ENCODE results near the gene BSND. TPM values are rescaled to one million over a fixed set of nuclear protein-coding genes. Genes with fewer than 3 reads are reported as not detected.

Gene BSND
- total and polyA plus RNA-seq, 9 donors: 0.10 to 0.46 (median 0.10) TPM; not detected in 6

GRCh38 chr1:54951810-54952226 lies 46.9 kb upstream of the BSND start:
- Histone ChIP-seq H3K4me3 (no peak overlapping the region), H3K9me3 (no peaks in the 10 kb centered on the region), H3K4me1 (ENCODE audit: insufficient read depth) (peaks cover 3% of the 10 kb centered on the region), H3K27ac (no peak overlapping the region), H3K36me3 (no peaks in the 10 kb centered on the region), H3K27me3 (no peaks in the 10 kb centered on the region)
- TF ChIP-seq, protein P1, sequence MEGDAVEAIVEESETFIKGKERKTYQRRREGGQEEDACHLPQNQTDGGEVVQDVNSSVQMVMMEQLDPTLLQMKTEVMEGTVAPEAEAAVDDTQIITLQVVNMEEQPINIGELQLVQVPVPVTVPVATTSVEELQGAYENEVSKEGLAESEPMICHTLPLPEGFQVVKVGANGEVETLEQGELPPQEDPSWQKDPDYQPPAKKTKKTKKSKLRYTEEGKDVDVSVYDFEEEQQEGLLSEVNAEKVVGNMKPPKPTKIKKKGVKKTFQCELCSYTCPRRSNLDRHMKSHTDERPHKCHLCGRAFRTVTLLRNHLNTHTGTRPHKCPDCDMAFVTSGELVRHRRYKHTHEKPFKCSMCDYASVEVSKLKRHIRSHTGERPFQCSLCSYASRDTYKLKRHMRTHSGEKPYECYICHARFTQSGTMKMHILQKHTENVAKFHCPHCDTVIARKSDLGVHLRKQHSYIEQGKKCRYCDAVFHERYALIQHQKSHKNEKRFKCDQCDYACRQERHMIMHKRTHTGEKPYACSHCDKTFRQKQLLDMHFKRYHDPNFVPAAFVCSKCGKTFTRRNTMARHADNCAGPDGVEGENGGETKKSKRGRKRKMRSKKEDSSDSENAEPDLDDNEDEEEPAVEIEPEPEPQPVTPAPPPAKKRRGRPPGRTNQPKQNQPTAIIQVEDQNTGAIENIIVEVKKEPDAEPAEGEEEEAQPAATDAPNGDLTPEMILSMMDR (IDR thresholded peaks at IDR 0.05): no peak
- TF ChIP-seq EP300 (IDR thresholded peaks at IDR 0.05): no peak
- TF ChIP-seq POLR2A (IDR thresholded peaks at IDR 0.05): no peak
- intact Hi-C loops (cut with DNase I): loop anchor here in 1 of 4 donors (5.0 kb wide), 1 partner anchor 45 kb away; the partner anchor contains the start of gene BSND
- DNase-seq: no peak
- 80 to 82% (median 81%) methylated on average over 4 of the region's 4 CpGs for WGBS, 3 donors

- H3K4me1 ChIP-seq (ENCODE audit: insufficient read depth): peaks cover 3% of the 10 kb centered on the region
- no peak for DNase-seq
- no peaks in the 10 kb centered on the region for H3K27me3 ChIP-seq
- no peaks in the 10 kb centered on the region for H3K9me3 ChIP-seq
- no peak overlapping the region for H3K4me3 ChIP-seq
- intact Hi-C loops (cut with DNase I): loop anchor here in 1 of 4 donors (5.0 kb wide), 1 partner anchor 44 kb away; the partner anchor contains the start of gene BSND
- TF ChIP-seq POLR2A (IDR thresholded peaks at IDR 0.05) (no peak), EP300 (IDR thresholded peaks at IDR 0.05) (no peak)
- TF ChIP-seq, protein P1 (IDR thresholded peaks at IDR 0.05): no peak
- H3K27ac ChIP-seq: no peak overlapping the region
- WGBS, 3 donors: 75 to 81% (median 78%) methylated on average over 4 of the region's 4 CpGs
- no peaks in the 10 kb centered on the region for H3K36me3 ChIP-seq
Observed at GRCh38 chr1:54952950-54953718, 45.6 kb upstream of the BSND start.

DNA sequence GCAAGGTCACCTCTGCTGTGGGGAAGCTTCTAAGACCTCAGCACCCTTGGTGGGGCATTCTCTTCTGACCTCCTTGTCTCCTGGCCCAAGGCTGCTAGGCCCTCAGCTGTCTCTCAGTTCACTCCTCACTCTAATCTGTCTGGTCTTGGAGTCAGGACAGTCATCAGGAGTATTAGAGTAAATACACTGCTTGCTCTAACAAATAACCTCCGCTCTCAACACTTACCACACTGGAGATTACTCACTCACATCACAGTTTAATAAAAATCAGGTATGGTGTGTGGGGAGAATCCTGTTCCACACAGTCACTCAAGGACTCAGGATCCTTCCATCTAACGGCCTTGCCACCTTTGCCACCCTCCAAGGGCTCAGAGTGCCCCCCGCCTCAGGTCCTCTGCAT lies 44.9 kb upstream of the BSND start:
- intact Hi-C loops (cut with DNase I): loop anchor here in 1 of 4 donors (5.0 kb wide), 1 partner anchor 43 kb away; the partner anchor contains the start of gene BSND
- Histone ChIP-seq H3K4me1 (ENCODE audit: insufficient read depth) (peaks cover 3% of the 10 kb centered on the region), H3K36me3 (no peaks in the 10 kb centered on the region), H3K4me3 (no peak overlapping the region), H3K27me3 (no peaks in the 10 kb centered on the region), H3K27ac (no peak overlapping the region), H3K9me3 (no peaks in the 10 kb centered on the region)
- TF ChIP-seq, protein P1 (IDR thresholded peaks at IDR 0.05): no peak
- no peak for TF ChIP-seq POLR2A (IDR thresholded peaks at IDR 0.05)
- TF ChIP-seq EP300 (IDR thresholded peaks at IDR 0.05): no peak
- DNase-seq: no peak
- whole genome bisulfite sequencing, 3 donors: 74 to 91% (median 90%) methylated on average over 3 of the region's 3 CpGs

- WGBS, 3 donors: 50 to 68% (median 66%) methylated on average over 1 of the region's 1 CpG
- Histone ChIP-seq H3K4me1 (ENCODE audit: insufficient read depth) (peaks cover 1% of the 10 kb centered on the region), H3K27ac (no peak overlapping the region), H3K4me3 (no peak overlapping the region), H3K36me3 (no peaks in the 10 kb centered on the region), H3K27me3 (no peaks in the 10 kb centered on the region), H3K9me3 (no peaks in the 10 kb centered on the region)
- DNase-seq: no peak
- intact Hi-C loops (cut with DNase I): no loop called here
- TF ChIP-seq POLR2A (IDR thresholded peaks at IDR 0.05): no peak
- TF ChIP-seq EP300 (IDR thresholded peaks at IDR 0.05): no peak
- TF ChIP-seq, protein P1 (IDR thresholded peaks at IDR 0.05): no peak
Observed at GRCh38 chr1:54955359-54955758, 43.4 kb upstream of the BSND start.

All from ovary (tissue), 9 donors.